ENCODE data around the gene SLIT1.

SLIT1 gene

DNA sequence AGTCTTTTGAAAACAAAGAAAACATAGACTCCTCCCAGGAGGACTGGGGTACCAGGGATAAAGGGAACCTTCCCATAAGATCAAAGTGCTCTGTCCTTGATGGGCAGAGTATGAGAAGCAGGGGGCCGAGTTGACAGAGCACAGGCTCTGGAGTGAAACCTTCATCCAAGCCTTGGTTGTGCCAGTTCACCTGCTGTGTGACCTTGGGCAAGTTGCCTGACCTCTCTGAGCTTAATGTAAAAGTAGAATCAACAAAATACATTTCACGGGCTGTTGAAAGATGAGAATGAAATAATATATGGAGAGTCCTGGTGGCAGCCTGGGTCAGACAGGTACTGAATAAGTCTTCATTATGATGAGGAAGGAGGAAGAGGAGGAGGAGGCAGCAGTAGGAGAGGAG, 69.9 kb downstream of the SLIT1 start:
- no peak for DNase-seq (ENCODE audit: low read depth, low spot score)

- DNase-seq (ENCODE audit: low read depth, low spot score) = no peak
Measured at GRCh38 chr10:97111615-97112014, 74.1 kb downstream of the SLIT1 start.

GRCh38 chr10:97109547-97109946, 76.2 kb downstream of the SLIT1 start:
- DNase-seq (ENCODE audit: low read depth, low spot score) = no peak

- no peak for DNase-seq (ENCODE audit: low read depth, low spot score)
Measured at GRCh38 chr10:97107551-97107950, 78.2 kb downstream of the SLIT1 start.

- no peak for DNase-seq (ENCODE audit: low read depth, low spot score)
Measured at GRCh38 chr10:97106207-97106606, 79.6 kb downstream of the SLIT1 start.

- DNase-seq (ENCODE audit: low read depth, low spot score) = no peak
Measured at GRCh38 chr10:97105303-97105702, 80.5 kb downstream of the SLIT1 start.

- DNase-seq (ENCODE audit: low read depth, low spot score) = no peak
Measured at GRCh38 chr10:97103316-97104080, 82.3 kb downstream of the SLIT1 start.

DNA sequence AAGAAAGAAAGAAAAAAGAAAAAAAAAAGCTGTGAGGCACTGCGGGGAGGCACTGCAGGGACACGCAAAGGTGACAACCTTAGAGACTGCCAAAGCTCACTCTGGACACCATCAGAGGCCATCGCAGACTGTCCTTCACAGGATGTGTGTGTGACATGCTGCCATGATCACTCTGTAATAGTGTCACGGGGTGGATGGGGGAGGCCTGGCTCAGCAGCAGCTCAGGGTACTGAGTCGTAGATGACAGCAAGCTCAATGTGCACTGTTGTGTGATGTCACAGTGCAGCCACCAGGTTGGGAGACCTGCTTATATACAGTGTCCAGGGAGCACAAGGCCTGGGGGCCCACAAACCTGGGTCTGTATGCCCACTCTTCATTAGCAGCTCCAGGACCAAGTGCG, 83.3 kb downstream of the SLIT1 start:
- DNase-seq (ENCODE audit: low read depth, low spot score) = no peak

DNA sequence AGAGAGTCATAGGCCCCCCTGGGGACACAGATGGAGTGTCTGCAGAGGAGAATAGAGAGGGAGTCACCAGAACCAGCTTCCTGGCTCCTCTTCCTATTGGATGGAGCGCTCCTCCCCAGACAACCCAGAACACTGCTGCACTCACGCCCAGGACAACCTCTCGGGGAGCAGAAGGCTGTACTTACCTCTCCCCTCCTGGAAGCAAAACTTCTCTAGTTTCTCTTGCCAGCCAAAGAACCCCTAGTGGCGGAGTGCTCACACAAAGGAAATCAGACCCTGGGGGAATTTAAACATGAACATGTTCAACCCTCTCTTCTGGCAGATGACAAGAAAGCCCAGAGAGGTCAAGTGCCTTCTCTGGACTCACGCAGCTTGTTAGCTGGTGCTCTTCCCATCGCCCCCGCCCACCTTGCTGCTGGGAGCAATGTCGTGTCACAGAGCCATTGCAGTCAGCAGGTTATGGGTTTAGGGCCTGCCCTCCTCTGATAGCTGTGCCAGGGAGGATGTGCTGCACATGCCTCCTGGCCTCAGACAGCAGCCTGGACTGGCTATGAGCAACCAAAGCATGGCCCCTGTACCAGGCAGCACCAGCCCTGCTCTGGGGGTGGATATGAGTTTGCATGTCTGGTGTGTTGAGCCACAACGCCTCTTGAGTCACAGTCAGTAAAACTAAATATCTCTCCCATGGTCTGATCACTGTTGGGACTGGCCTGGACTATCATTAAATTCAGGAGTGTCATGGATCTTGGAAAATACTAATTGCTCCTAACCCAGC, 84.4 kb downstream of the SLIT1 start:
- no peak for DNase-seq (ENCODE audit: low read depth, low spot score)

- DNase-seq (ENCODE audit: low read depth, low spot score) = no peak
Measured at GRCh38 chr10:97100657-97101056, 85.1 kb downstream of the SLIT1 start.

DNA sequence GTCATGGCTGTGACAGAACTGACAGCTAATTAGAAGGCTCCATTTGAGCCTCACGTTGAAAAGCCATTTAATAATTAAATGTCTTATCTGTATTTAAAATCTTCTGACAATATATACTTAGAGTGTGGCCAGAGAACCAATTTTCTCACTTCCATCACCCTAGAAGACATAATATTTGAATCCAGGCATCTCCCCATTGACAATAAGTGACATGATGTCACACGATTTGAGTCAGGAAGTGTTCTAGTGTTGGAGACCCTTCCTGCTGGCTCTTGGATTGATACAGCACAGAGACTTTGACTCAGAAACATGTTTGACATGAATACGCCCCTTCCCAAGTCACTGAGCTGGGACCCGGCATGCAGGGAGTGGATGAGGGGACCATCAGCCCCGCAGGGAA, 85.9 kb downstream of the SLIT1 start:
- DNase-seq (ENCODE audit: low read depth, low spot score) = no peak

DNA sequence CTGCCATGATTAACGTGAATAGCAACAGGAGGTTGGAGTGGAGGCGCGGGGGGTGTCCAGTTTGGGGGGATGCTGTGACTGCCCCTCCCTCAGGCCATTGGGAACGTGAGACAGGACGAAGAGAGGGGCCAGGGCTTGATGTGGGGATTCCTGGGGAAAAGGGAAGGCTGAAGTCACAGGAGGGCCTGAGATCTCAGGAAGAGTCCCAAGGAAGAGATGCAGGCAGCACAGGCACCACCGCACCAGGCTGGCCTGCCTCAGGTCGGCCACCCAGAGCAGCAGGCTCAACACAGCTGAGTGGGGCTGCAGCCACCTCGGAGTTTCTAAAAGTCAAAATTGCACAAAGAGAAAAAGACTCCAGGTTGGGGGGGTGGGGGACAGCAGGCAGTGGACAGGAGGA, 86.7 kb downstream of the SLIT1 start:
- no peak for DNase-seq (ENCODE audit: low read depth, low spot score)

DNA sequence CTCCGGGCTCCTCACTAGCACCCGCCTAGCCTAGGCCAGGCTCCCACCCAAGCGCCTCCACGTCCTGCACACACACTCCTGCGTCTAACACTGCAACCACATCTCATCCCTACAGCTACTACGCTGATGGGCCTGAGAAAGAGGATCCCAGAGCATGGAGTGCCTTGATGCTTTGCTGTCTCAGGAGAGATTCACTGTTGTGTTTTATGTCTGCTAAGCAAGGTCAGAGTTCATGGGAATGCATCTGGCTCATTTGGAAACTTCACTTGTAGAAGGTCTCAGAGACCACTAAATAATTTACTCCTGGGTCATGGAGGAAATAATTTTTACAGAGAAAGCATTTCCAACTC, 88.7 kb downstream of the SLIT1 start:
- no peak for DNase-seq (ENCODE audit: low read depth, low spot score)

GRCh38 chr10:97096261-97097083, 89.3 kb downstream of the SLIT1 start:
- DNase-seq (ENCODE audit: low read depth, low spot score) = no peak

DNA sequence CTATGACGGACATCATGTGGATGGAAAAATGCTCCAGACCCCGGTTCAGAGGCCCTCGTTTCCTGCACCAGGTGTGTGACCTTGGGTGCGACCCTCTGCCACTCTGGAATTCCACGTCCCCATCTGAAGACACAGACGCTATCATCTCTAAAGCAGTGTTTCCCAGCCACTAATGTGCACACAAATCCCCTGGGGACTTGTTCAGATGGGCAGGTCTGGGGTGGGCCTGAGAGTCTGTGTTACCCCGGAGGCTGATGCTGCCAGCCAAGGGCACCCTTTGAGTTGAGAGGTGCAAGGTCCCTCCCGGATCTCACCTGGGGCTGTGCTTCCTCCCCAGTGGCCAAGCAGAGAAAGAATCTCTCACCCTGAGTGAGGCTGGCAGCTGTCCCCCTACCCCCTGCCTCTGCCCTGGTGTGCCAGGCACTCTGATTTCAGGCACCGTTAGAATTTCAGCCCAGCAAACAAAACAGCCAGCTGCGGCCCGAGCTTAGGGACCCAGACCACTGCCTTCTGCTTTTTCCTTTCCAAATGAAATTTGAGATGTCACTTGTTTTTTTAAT, 90.0 kb downstream of the SLIT1 start:
- DNase-seq (ENCODE audit: low read depth, low spot score) = no peak

DNA sequence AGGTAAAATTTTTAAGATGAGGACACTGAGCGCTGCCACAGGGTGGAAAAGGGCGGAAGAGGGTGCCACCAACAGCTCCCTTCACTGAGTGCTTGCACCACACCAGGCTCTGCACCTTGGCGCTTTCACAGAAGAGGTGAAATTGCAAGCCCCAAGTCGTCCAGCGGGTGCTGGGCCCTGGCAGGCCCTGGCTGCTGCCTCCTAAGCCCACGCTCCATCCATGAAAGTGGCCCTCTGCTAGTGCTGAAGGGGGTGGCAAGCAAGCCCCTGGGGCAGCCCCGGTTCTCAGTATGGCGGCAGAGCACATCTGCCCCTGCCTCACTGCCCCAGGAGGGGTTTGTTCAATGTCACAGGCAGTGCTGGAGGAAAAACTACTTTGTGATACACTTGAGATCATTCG, 95.1 kb downstream of the SLIT1 start:
- no peak for DNase-seq (ENCODE audit: low read depth, low spot score)

DNA sequence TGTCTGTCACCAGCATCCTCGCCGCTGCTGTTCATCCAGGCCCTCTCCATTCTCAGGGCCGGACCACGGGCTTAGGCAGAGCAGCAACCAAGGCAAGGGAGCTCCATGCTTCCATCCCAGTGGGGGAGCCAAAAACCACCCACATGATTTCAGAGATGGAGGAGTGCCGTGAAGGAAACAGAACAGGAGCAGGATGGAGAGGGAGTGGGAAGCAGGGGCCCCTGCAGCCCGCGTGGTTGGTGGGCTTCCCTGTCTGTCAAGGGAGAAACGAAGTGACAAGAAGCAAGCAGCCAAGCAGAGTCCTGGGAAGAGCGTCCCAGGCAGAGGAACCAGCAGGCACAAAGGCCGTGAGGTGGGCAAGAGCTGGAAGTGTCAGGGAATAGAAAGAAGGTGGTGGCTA, 95.7 kb downstream of the SLIT1 start:
- DNase-seq (ENCODE audit: low read depth, low spot score) = no peak

- DNase-seq (ENCODE audit: low read depth, low spot score) = no peak
Measured at GRCh38 chr10:97089209-97089870, 96.4 kb downstream of the SLIT1 start.

DNA sequence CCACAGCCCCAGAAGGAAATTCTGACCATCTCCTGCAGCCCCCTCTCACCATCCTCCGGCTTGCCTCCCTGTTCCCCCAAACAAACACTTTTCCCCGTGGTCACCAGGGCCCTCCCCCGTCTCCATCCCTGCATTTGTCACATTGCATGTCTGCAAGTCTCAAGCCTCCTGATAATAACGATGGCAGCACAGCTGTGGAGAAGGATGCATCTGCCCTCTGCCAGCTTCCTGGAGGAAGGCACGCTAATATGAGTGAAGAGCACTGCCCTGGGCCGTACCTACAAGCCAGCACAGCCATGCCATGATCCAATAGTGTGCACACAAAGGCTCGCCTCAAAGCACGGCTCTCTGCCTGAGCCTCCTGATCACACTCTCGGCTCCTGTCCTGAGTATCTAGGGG, 98.5 kb downstream of the SLIT1 start:
- DNase-seq (ENCODE audit: low read depth, low spot score) = no peak

DNA sequence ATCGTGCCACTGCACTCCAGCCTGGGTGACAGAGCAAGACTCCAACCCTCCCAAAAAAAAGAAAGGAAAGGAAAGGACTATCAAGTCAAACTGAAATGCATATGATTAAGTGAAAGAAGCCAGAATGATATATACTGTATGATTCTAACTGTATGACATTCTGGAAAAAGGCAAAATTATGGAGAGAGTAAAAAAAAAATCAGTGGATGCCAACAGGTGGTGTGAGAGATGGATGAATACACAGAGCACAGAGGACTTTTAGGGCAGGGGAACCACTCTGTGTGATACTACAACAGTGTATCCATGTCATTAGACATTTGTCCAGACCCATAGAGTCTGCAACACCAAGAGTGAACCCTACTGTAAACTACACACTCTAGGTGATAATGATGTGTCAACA, 99.2 kb downstream of the SLIT1 start:
- DNase-seq (ENCODE audit: low read depth, low spot score) = no peak

DNA sequence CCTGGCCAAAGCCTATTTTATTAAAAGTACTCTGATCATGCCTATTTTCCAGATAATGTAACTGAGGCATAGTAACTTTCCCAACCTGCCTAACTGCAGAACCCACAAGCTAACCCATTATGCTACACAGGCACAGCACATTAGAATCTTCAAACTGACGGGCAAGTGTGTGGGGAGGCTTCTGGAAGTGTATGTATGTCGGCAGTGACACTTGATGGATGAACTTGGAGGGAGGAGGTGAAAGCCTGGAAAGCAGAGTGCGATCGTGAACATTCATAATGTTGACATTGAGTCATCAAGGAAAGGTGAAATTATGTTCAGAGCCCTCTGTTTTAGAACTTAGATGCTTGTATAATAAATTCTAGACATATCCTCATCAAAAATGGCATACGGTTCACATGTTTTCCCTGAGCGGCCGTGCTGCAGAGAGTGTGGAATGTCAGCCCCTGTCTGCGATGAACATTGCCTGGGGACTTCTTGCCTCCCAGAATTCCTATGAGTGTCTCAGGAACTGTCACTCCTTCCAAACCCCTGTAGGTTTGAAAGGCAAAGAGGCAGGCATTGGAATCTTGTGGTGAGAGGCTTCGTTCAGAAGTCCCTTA, 102.4 kb downstream of the SLIT1 start:
- DNase-seq (ENCODE audit: low read depth, low spot score) = no peak

Measured in brain pericyte (primary cell).